Gastroesophageal sphincter (tissue), 3 donors: Measurements from ENCODE around the gene PPP2R2B.

Experiments
- POLR2A ChIP-seq, 2 donors: fragments of 450-650 bp; IDR thresholded peaks; one replicate each; pipeline ENCODE4 v1.6.1; 2017; ENCODE audit warnings: antibody characterized with exemption in 2 of 2, mild to moderate bottlenecking in 2 of 2, moderate library complexity in 1 of 2
- TF ChIP-seq, protein P1 (sequence below), 4 experiments: fragments of 200-600 bp in 2 of 4; fragments of 450-650 bp in 2 of 4; sonication (generic) in 1 of 4; IDR thresholded peaks; one replicate each; pipeline ENCODE4 v1.5.1; 2017 to 2019; ENCODE audit warnings: antibody characterized with exemption in 4 of 4, mild to moderate bottlenecking in 2 of 4, moderate library complexity in 2 of 4

DNA sequence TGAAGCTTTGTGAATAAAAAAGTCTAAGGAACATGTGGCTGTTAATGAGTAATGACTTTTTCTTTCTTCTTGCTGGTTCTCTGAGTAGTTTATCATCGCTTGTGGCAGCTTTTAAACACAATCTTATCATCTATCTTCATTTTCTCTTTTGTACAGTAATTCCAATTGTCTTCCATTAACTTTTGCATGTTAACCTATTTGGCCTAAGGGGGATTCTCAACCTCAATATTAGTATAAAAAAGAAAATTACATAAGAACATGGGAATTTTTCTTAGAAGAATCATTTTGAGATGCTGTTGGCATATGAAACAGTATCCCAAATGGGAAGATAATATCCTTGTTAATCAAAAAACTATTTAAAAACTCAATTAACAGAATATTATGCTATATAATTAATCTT is 182.9 kb downstream of the PPP2R2B start:
- TF ChIP-seq, protein P1, sequence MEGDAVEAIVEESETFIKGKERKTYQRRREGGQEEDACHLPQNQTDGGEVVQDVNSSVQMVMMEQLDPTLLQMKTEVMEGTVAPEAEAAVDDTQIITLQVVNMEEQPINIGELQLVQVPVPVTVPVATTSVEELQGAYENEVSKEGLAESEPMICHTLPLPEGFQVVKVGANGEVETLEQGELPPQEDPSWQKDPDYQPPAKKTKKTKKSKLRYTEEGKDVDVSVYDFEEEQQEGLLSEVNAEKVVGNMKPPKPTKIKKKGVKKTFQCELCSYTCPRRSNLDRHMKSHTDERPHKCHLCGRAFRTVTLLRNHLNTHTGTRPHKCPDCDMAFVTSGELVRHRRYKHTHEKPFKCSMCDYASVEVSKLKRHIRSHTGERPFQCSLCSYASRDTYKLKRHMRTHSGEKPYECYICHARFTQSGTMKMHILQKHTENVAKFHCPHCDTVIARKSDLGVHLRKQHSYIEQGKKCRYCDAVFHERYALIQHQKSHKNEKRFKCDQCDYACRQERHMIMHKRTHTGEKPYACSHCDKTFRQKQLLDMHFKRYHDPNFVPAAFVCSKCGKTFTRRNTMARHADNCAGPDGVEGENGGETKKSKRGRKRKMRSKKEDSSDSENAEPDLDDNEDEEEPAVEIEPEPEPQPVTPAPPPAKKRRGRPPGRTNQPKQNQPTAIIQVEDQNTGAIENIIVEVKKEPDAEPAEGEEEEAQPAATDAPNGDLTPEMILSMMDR (IDR thresholded peaks at IDR 0.05): no peak
- TF ChIP-seq POLR2A (IDR thresholded peaks at IDR 0.05): no peak
